PFSK-1 (cell line): Measurements from ENCODE around the gene FAM13A.

Experiments
- FOXP2 ChIP-seq: optimal IDR thresholded peaks from 2 replicates; pipeline ENCODE3; 2011; ENCODE audit warnings: borderline replicate concordance, control low read depth, inconsistent platforms; ENCODE audit not compliant: insufficient read depth; ENCODE audit errors: extremely low read length, extremely low read depth
- POLR2AphosphoS5 ChIP-seq: IDR thresholded peaks from 2 replicates; pipeline ENCODE4 v1.6.1; 2012; ENCODE audit warnings: low read depth, mild to moderate bottlenecking, control low read depth, low read length, moderate library complexity
- REST ChIP-seq, 2 experiments: IDR thresholded peaks; 2 replicates each; pipeline versions ENCODE4 v1.6.1 to v1.8.0; 2011 to 2012; ENCODE audit warnings: low read depth in 2 of 2, low read length in 2 of 2, control low read depth in 1 of 2, inconsistent platforms in 1 of 2, mild to moderate bottlenecking in 1 of 2, moderate library complexity in 1 of 2; ENCODE audit not compliant: insufficient read depth in 1 of 2
- SIN3A ChIP-seq: IDR thresholded peaks from 2 replicates; pipeline ENCODE4 v1.6.1; 2012; ENCODE audit warnings: mild to moderate bottlenecking, low read length, moderate library complexity, borderline replicate concordance; ENCODE audit not compliant: insufficient read depth
- TAF1 ChIP-seq: IDR thresholded peaks from 2 replicates; pipeline ENCODE4 v1.6.1; 2012; ENCODE audit warnings: low read length, control low read depth, borderline replicate concordance; ENCODE audit not compliant: insufficient read depth

FAM13A gene

GRCh38 chr4:88933414-88934160 lies 123.4 kb downstream of the FAM13A start:
- TF ChIP-seq REST (IDR thresholded peaks at IDR 0.05; ENCODE audit: insufficient read depth in 1 of 2, low read depth in 2 of 2, low read length in 2 of 2) (no peak), POLR2AphosphoS5 (no peak), SIN3A (no peak), TAF1 (no peak), FOXP2 (no peak)

GRCh38 chr4:88928852-88929251 lies 128.1 kb downstream of the FAM13A start:
- TF ChIP-seq FOXP2 (no peak), SIN3A (no peak), POLR2AphosphoS5 (no peak), REST (IDR thresholded peaks at IDR 0.05; ENCODE audit: insufficient read depth in 1 of 2, low read depth in 2 of 2, low read length in 2 of 2) (no peak), TAF1 (no peak)

GRCh38 chr4:88927420-88927819 lies 129.6 kb downstream of the FAM13A start:
- TF ChIP-seq SIN3A (no peak), REST (IDR thresholded peaks at IDR 0.05; ENCODE audit: insufficient read depth in 1 of 2, low read depth in 2 of 2, low read length in 2 of 2) (no peak), FOXP2 (no peak), TAF1 (no peak), POLR2AphosphoS5 (no peak)

- no peak for TF ChIP-seq TAF1
- no peak for TF ChIP-seq FOXP2
Observed at GRCh38 chr4:88919056-88919455, 137.9 kb downstream of the FAM13A start.

GRCh38 chr4:88911246-88912212 lies 145.5 kb downstream of the FAM13A start:
- no peak for TF ChIP-seq TAF1
- no peak for TF ChIP-seq REST (IDR thresholded peaks at IDR 0.05; ENCODE audit: insufficient read depth in 1 of 2, low read depth in 2 of 2, low read length in 2 of 2)
- TF ChIP-seq SIN3A: no peak
- TF ChIP-seq POLR2AphosphoS5: no peak
- TF ChIP-seq FOXP2: no peak
